ENCODE data around the gene GALNT16.

GRCh38 chr14:69244946-69245345 lies 15.0 kb upstream of the GALNT16 start:
- TF ChIP-seq, protein P1, sequence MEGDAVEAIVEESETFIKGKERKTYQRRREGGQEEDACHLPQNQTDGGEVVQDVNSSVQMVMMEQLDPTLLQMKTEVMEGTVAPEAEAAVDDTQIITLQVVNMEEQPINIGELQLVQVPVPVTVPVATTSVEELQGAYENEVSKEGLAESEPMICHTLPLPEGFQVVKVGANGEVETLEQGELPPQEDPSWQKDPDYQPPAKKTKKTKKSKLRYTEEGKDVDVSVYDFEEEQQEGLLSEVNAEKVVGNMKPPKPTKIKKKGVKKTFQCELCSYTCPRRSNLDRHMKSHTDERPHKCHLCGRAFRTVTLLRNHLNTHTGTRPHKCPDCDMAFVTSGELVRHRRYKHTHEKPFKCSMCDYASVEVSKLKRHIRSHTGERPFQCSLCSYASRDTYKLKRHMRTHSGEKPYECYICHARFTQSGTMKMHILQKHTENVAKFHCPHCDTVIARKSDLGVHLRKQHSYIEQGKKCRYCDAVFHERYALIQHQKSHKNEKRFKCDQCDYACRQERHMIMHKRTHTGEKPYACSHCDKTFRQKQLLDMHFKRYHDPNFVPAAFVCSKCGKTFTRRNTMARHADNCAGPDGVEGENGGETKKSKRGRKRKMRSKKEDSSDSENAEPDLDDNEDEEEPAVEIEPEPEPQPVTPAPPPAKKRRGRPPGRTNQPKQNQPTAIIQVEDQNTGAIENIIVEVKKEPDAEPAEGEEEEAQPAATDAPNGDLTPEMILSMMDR (IDR thresholded peaks at IDR 0.05; ENCODE audit: poor library complexity), result no peak
- TF ChIP-seq EZH2phosphoT487 (IDR thresholded peaks at IDR 0.05; ENCODE audit: low read depth, severe bottlenecking, unreplicated experiment), result no peak
- TF ChIP-seq EZH2 (IDR thresholded peaks at IDR 0.05; ENCODE audit: borderline replicate concordance), result no peak
